CD4-positive, alpha-beta T cell (primary cell): ENCODE data around the gene DOHH. TPM values are rescaled to one million over a fixed set of nuclear protein-coding genes. Genes with fewer than 3 reads are reported as not detected.

Experiments
- ATAC-seq: fragments of 200-7000 bp; cut with Tn5 transposase; one replicate; pipeline ENCODE4 v1.10.0; 2022; ENCODE audit warnings: mild to moderate bottlenecking; ENCODE audit not compliant: poor library complexity
- CTCF ChIA-PET: fragments of 350-600 bp; sonication (Branson Sonifier 250); formaldehyde crosslinking; loops from one replicate; lab custom pipeline; 2021; ENCODE audit warnings: antibody characterized with exemption, inconsistent platforms; lab: Charles Lee
- POLR2A ChIA-PET: fragments of 350-600 bp; sonication (Branson Sonifier 250); formaldehyde crosslinking; loops from one replicate; lab custom pipeline; 2021; ENCODE audit warnings: antibody characterized with exemption, inconsistent platforms; lab: Charles Lee
- DNase-seq, 14 experiments: peaks; one replicate each; pipeline ENCODE4 v3.0.0-alpha.2; 2013 to 2020; ENCODE audit warnings: mixed read lengths in 2 of 14
- H3K27ac ChIP-seq, 2 donors: one replicate each; pipeline versions ENCODE4 v1.5.1 to v1.7.0; 2013; ENCODE audit warnings: low read length in 2 of 2, low read depth in 1 of 2, mild to moderate bottlenecking in 1 of 2
- H3K27me3 ChIP-seq, 2 experiments: 1 replicate in 1 of 2; 2 replicates in 1 of 2; pipeline versions ENCODE4 v1.6.1 to v1.7.0; 2013; ENCODE audit warnings: low read length in 2 of 2, control low read depth in 1 of 2, mild to moderate bottlenecking in 1 of 2, moderate library complexity in 1 of 2; ENCODE audit not compliant: insufficient read depth in 2 of 2, control insufficient read depth in 1 of 2
- H3K36me3 ChIP-seq: one replicate; pipeline ENCODE4 v1.6.1; 2013; ENCODE audit warnings: low read length, control low read depth; ENCODE audit not compliant: insufficient read depth
- H3K4me1 ChIP-seq: one replicate; pipeline ENCODE4 v1.6.1; 2013; ENCODE audit warnings: low read length, control low read depth; ENCODE audit not compliant: insufficient read depth
- H3K4me3 ChIP-seq: one replicate; pipeline ENCODE4 v1.5.1; 2013; ENCODE audit warnings: mild to moderate bottlenecking, low read length, moderate library complexity
- H3K9me3 ChIP-seq, 2 experiments: 1 replicate in 1 of 2; 2 replicates in 1 of 2; pipeline versions ENCODE4 v1.6.1 to v1.7.0; 2013; ENCODE audit warnings: low read length in 2 of 2, mild to moderate bottlenecking in 2 of 2, control low read depth in 1 of 2, moderate library complexity in 1 of 2; ENCODE audit not compliant: control insufficient read depth in 1 of 2, insufficient read depth in 1 of 2
- H3K27ac Mint-ChIP-seq: one replicate; pipeline ENCODE4 v1.8.0; 2020; ENCODE audit warnings: mixed read lengths
- H3K27me3 Mint-ChIP-seq: one replicate; pipeline ENCODE4 v1.8.0; 2021; ENCODE audit warnings: mixed read lengths
- H3K36me3 Mint-ChIP-seq: one replicate; pipeline ENCODE4 v1.8.0; 2021; ENCODE audit warnings: low read depth, mixed read lengths
- H3K4me1 Mint-ChIP-seq: one replicate; pipeline ENCODE4 v1.8.0; 2021; ENCODE audit warnings: low read depth, mixed read lengths
- H3K4me3 Mint-ChIP-seq: one replicate; pipeline ENCODE4 v1.8.0; 2020; ENCODE audit warnings: mild to moderate bottlenecking, mixed read lengths
- H3K9me3 Mint-ChIP-seq: one replicate; pipeline ENCODE4 v1.8.0; 2020; ENCODE audit warnings: mixed read lengths
- CTCF ChIP-seq: fragments of 200-600 bp; IDR thresholded peaks from one replicate; pipeline ENCODE4 v1.8.0; 2022; ENCODE audit warnings: antibody characterized with exemption, mild to moderate bottlenecking
- intact Hi-C, 2 experiments: fragments of 100-400 bp; cut with DNase I in 1 of 2; cut with micrococcal nuclease in 1 of 2; formaldehyde crosslinking; loops; one replicate each; pipeline versions ENCODE4 v1.15.1 to v1.9.0; 2023 to 2025; cut with DNase I, micrococcal nuclease
- total RNA-seq, 174 experiments: library from RNA in 2 of 174; stranded (reverse) in 2 of 174; gene quantifications; one replicate each; pipeline ENCODE4 v1.2.3 and lab custom pipeline; 2021 to 2026

Gene DOHH
- total RNA-seq, 2 experiments from 2014 or later: 3.9 to 4.7 TPM

GRCh38 chr19:3471954-3472655 lies 28.4 kb downstream of the DOHH start:
- H3K4me3 Mint-ChIP-seq: no peak overlapping the region
- Histone ChIP-seq H3K36me3 (no peaks in the 10 kb centered on the region), H3K4me1 (no peaks in the 10 kb centered on the region), H3K27ac (no peak overlapping the region), H3K9me3 (no peaks in the 10 kb centered on the region), H3K27me3 (no peaks in the 10 kb centered on the region), H3K4me3 (no peak overlapping the region)
- ATAC-seq (no peak), DNase-seq (peak in 13 of 14 experiments; percentile 11 to 61 (median 30))
- ChIA-PET CTCF (interaction anchor here (1.5 kb wide), 1 partner anchor 23 kb away, joined by 3 read pairs; no protein-coding TSS in a partner anchor), POLR2A (no interaction called here)
- peak; percentile 67 for TF ChIP-seq CTCF
- H3K27ac Mint-ChIP-seq: no peak overlapping the region
- no peaks in the 10 kb centered on the region for H3K4me1 Mint-ChIP-seq
- intact Hi-C loops: loop anchor here in 1 of 2 experiments (1.0 kb wide), 1 partner anchor 145 kb away; no protein-coding TSS in a partner anchor
- no peaks in the 10 kb centered on the region for H3K36me3 Mint-ChIP-seq
- no peaks in the 10 kb centered on the region for H3K9me3 Mint-ChIP-seq
- no peaks in the 10 kb centered on the region for H3K27me3 Mint-ChIP-seq

GRCh38 chr19:3470500-3471128 lies 29.9 kb downstream of the DOHH start:
- no peak overlapping the region for H3K27ac ChIP-seq
- POLR2A ChIA-PET: no interaction called here
- peaks cover under 1% of the 10 kb centered on the region for H3K36me3 Mint-ChIP-seq
- H3K9me3 Mint-ChIP-seq: no peaks in the 10 kb centered on the region
- no peak overlapping the region for H3K27ac Mint-ChIP-seq
- intact Hi-C loops: no loop called here
- DNase-seq (no peak), ATAC-seq (no peak)
- no peaks in the 10 kb centered on the region for H3K36me3 ChIP-seq
- CTCF ChIA-PET: no interaction called here
- H3K4me1 Mint-ChIP-seq: no peaks in the 10 kb centered on the region
- no peak overlapping the region for H3K4me3 Mint-ChIP-seq
- no peaks in the 10 kb centered on the region for H3K27me3 ChIP-seq
- H3K4me3 ChIP-seq: no peak overlapping the region
- no peak for TF ChIP-seq CTCF
- no peaks in the 10 kb centered on the region for H3K27me3 Mint-ChIP-seq
- H3K4me1 ChIP-seq: no peaks in the 10 kb centered on the region
- H3K9me3 ChIP-seq: no peaks in the 10 kb centered on the region

GRCh38 chr19:3469638-3470499 lies 30.6 kb downstream of the DOHH start:
- Mint-ChIP-seq H3K27me3 (no peaks in the 10 kb centered on the region), H3K36me3 (peaks cover 5% of the 10 kb centered on the region), H3K4me3 (no peak overlapping the region), H3K4me1 (no peaks in the 10 kb centered on the region), H3K9me3 (no peaks in the 10 kb centered on the region), H3K27ac (no peak overlapping the region)
- intact Hi-C loops: no loop called here
- no peaks in the 10 kb centered on the region for H3K27me3 ChIP-seq
- H3K36me3 ChIP-seq: no peaks in the 10 kb centered on the region
- ATAC-seq (no peak), DNase-seq (no peak)
- no peaks in the 10 kb centered on the region for H3K4me1 ChIP-seq
- POLR2A ChIA-PET: no interaction called here
- H3K4me3 ChIP-seq: no peak overlapping the region
- CTCF ChIA-PET: no interaction called here
- H3K9me3 ChIP-seq: no peaks in the 10 kb centered on the region
- no peak for TF ChIP-seq CTCF
- no peak overlapping the region for H3K27ac ChIP-seq
